ENCODE results near the gene GPC6. TPM values are rescaled to one million over a fixed set of nuclear protein-coding genes. Genes with fewer than 3 reads are reported as not detected.

Gene GPC6
- polyA plus RNA-seq, 1 of the 3 experiments (the other 2 are of a cell fraction): 6.7 TPM

DNA sequence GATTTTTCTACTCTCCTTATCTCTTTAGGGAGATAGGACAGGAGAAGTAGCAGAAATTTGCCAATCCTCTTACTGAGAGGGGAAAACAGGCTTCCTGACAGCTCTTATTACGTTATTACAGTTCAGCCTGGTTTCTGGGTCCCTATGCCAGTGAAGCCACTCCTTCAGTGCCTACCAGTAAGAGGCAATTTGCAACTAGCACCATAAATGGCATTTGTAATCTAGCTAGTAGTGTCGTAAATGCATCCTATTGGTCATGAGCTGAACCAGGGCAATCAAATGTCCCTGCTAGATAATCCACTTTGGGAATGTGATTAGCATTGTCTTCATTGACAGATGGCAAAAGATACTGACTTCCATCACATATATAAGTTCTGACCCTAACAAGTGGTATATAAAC, 824.1 kb downstream of the GPC6 start (continued):
- TF ChIP-seq MAX (IDR thresholded peaks at IDR 0.05; ENCODE audit: low read depth): no peak
- no peak for TF ChIP-seq JUND (IDR thresholded peaks at IDR 0.05)
- no peak for TF ChIP-seq RAD21 (IDR thresholded peaks at IDR 0.05; ENCODE audit: low read length)
- TF ChIP-seq NFIC (IDR thresholded peaks at IDR 0.05; ENCODE audit: borderline replicate concordance): no peak
- no peak for TF ChIP-seq YY1 (IDR thresholded peaks at IDR 0.05; ENCODE audit: low read depth)

- Histone ChIP-seq H3K36me3 (replicated peaks in 1 of 2; ENCODE audit: control insufficient read depth in 1 of 2, insufficient read depth in 2 of 2, low read length in 1 of 2) (no peaks in the 10 kb centered on the region), H3K4me3 (ENCODE audit: low read depth in 2 of 2, low read length in 1 of 2) (no peak overlapping the region), H3K27ac (ENCODE audit: low read depth in 2 of 2, low read length in 1 of 2) (peak overlapping the region in 1 of 2 experiments; percentile 71; a peak in 2 of 4 replicates), H3K9me2 (no peaks in the 10 kb centered on the region), H4K20me1 (ENCODE audit: insufficient read depth) (no peaks in the 10 kb centered on the region), H3K9ac (no peak overlapping the region), H3K4me1 (ENCODE audit: control insufficient read depth in 1 of 2, insufficient read depth in 2 of 2, low read depth in 1 of 2, low read length in 1 of 2) (peaks cover 11 to 41% of the 10 kb centered on the region in 2 experiments; a peak in 3 of 4 replicates), H3K9me3 (no peaks in the 10 kb centered on the region), H3F3A (replicated peaks; ENCODE audit: insufficient read depth) (peaks cover 15% of the 10 kb centered on the region), H2AFZ (ENCODE audit: low read depth) (no peak overlapping the region), H3K4me2 (no peak overlapping the region), H3K79me2 (ENCODE audit: insufficient read depth) (no peaks in the 10 kb centered on the region), H3K27me3 (ENCODE audit: insufficient read depth) (no peaks in the 10 kb centered on the region)
- ChIA-PET POLR2A (no interaction called here), CTCF (interaction anchor here (1.5 kb wide), 1 partner anchor 13 kb away, joined by 5 read pairs; no protein-coding TSS in a partner anchor)
- peak; percentile 21 for DNase-seq
- 77% methylated on average over 6 of the region's 11 CpGs for WGBS (ENCODE audit: low lambda C conversion rate)
- TF ChIP-seq RFX5 (IDR thresholded peaks at IDR 0.05; ENCODE audit: low read length): no peak
- TF ChIP-seq FOXJ3 (CRISPR knock-in tag; IDR thresholded peaks at IDR 0.05): peak; percentile 78
- peak; percentile 23 for TF ChIP-seq CHD2 (IDR thresholded peaks at IDR 0.05; ENCODE audit: low read length, partially characterized antibody)
- peak in 1 of 2 experiments; percentile 73; a peak in 1 of 4 replicates for TF ChIP-seq EP300 (IDR thresholded peaks at IDR 0.05; ENCODE audit: borderline replicate concordance in 1 of 2, low read depth in 1 of 2, low read length in 1 of 2)
- peak; percentile 79 for TF ChIP-seq GATA2 (CRISPR knock-in tag; IDR thresholded peaks at IDR 0.05)
- no peak for TF ChIP-seq PBX3 (IDR thresholded peaks at IDR 0.05)
- TF ChIP-seq RCOR1 (IDR thresholded peaks at IDR 0.05; ENCODE audit: low read length): peak; percentile 66
Measured at GRCh38 chr13:94053986-94054593, 827.5 kb downstream of the GPC6 start.

DNA sequence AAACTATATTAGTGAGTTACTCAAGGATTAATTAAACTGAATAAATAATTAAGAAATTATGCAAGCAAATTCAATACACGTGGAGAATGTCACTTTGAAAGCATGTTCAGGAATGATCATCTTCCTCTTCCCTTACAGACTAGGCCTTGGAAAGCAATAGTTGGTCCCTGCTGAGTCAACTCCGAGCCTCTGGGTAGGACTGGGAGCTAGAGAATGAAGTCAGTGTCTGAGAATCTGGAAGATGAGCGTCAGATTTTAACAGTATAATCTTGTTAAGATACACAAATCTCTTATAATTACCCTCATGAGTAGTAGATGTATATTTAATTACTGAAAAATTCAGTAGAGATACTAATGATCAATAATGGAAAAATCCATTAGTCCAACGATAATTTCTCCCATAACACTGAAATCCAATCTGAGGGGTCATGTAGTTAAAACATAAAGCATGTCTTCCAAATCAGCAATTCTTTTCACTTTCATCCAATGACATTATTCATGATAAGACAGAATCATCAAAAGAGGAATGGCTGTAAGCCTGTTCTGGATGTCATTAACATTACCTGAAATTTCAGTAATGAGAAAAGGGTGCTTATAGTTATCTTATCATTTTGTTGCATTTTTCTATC, 829.9 kb downstream of the GPC6 start:
- CTCF ChIA-PET: interaction anchor here (1.6 kb wide), 1 partner anchor 306 kb away, joined by 5 read pairs; no protein-coding TSS in a partner anchor
- 35% methylated on average over 4 of the region's 4 CpGs for WGBS (ENCODE audit: low lambda C conversion rate)
- Histone ChIP-seq H3K27me3 (ENCODE audit: insufficient read depth) (no peaks in the 10 kb centered on the region), H3K9me2 (no peaks in the 10 kb centered on the region), H3K9ac (no peak overlapping the region), H3K9me3 (no peaks in the 10 kb centered on the region), H3K27ac (ENCODE audit: low read depth in 2 of 2, low read length in 1 of 2) (peak overlapping the region; percentile 7 to 93; a peak in 3 of 4 replicates), H3K79me2 (ENCODE audit: insufficient read depth) (no peaks in the 10 kb centered on the region), H3F3A (replicated peaks; ENCODE audit: insufficient read depth) (peaks cover 15% of the 10 kb centered on the region), H3K4me2 (no peak overlapping the region), H3K36me3 (replicated peaks in 1 of 2; ENCODE audit: control insufficient read depth in 1 of 2, insufficient read depth in 2 of 2, low read length in 1 of 2) (no peaks in the 10 kb centered on the region), H3K4me1 (ENCODE audit: control insufficient read depth in 1 of 2, insufficient read depth in 2 of 2, low read depth in 1 of 2, low read length in 1 of 2) (peaks cover 16 to 40% of the 10 kb centered on the region in 2 experiments; a peak in 3 of 4 replicates), H2AFZ (ENCODE audit: low read depth) (no peak overlapping the region), H3K4me3 (ENCODE audit: low read depth in 2 of 2, low read length in 1 of 2) (no peak overlapping the region), H4K20me1 (ENCODE audit: insufficient read depth) (no peaks in the 10 kb centered on the region)
- no peak for DNase-seq
- POLR2A ChIA-PET: no interaction called here
- TF ChIP-seq POLR2AphosphoS5 (IDR thresholded peaks at IDR 0.05; ENCODE audit: low read depth, low read length): 0 out of 2 replicates have a peak, but pooled peaks have one; percentile 15
- TF ChIP-seq TEAD4 (IDR thresholded peaks at IDR 0.05; ENCODE audit: borderline replicate concordance, insufficient read depth): peak; percentile 39; the same call in 1 of the 2 replicates
- TF ChIP-seq, protein P1, sequence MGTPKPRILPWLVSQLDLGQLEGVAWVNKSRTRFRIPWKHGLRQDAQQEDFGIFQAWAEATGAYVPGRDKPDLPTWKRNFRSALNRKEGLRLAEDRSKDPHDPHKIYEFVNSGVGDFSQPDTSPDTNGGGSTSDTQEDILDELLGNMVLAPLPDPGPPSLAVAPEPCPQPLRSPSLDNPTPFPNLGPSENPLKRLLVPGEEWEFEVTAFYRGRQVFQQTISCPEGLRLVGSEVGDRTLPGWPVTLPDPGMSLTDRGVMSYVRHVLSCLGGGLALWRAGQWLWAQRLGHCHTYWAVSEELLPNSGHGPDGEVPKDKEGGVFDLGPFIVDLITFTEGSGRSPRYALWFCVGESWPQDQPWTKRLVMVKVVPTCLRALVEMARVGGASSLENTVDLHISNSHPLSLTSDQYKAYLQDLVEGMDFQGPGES (IDR thresholded peaks at IDR 0.05; ENCODE audit: low read depth, low read length): no peak
- TF ChIP-seq FOXJ3 (CRISPR knock-in tag; IDR thresholded peaks at IDR 0.05): peak; percentile 72; the same call in 1 of the 2 replicates
- no peak for TF ChIP-seq YY1 (IDR thresholded peaks at IDR 0.05; ENCODE audit: low read depth)
- peak; percentile 55; the same call in 1 of the 2 replicates for TF ChIP-seq MXI1 (IDR thresholded peaks at IDR 0.05; ENCODE audit: low read depth, low read length)
- no peak for TF ChIP-seq NFIC (IDR thresholded peaks at IDR 0.05; ENCODE audit: borderline replicate concordance)
- TF ChIP-seq JUND (IDR thresholded peaks at IDR 0.05): 0 out of 2 replicates have a peak, but pooled peaks have one; percentile 19
- TF ChIP-seq FOSL2 (IDR thresholded peaks at IDR 0.05; ENCODE audit: borderline replicate concordance, low read depth): peak; percentile 18; the same call in 1 of the 2 replicates
- TF ChIP-seq, protein P2, sequence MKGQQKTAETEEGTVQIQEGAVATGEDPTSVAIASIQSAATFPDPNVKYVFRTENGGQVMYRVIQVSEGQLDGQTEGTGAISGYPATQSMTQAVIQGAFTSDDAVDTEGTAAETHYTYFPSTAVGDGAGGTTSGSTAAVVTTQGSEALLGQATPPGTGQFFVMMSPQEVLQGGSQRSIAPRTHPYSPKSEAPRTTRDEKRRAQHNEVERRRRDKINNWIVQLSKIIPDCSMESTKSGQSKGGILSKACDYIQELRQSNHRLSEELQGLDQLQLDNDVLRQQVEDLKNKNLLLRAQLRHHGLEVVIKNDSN (IDR thresholded peaks at IDR 0.05; ENCODE audit: borderline replicate concordance, low read depth): no peak
- TF ChIP-seq MEF2A (IDR thresholded peaks at IDR 0.05; ENCODE audit: borderline replicate concordance, low read depth): no peak
- TF ChIP-seq RCOR1 (IDR thresholded peaks at IDR 0.05; ENCODE audit: low read length): peak; percentile 75; the same call in 1 of the 2 replicates
- 0 out of 2 replicates have a peak, but pooled peaks have one; percentile 13 for TF ChIP-seq PBX3 (IDR thresholded peaks at IDR 0.05)
- peak; percentile 25 for TF ChIP-seq TCF12 (IDR thresholded peaks at IDR 0.05)
